H9 (cell line): Measurements from ENCODE around the gene HOXA9. TPM values are rescaled to one million over a fixed set of nuclear protein-coding genes. Genes with fewer than 3 reads are reported as not detected.

Source experiments
- DNase-seq: peaks from one replicate; pipeline ENCODE4 v3.0.0-alpha.2; 2017
- H2AFZ ChIP-seq: one replicate; pipeline ENCODE4 v1.6.1; 2013; ENCODE audit warnings: mild to moderate bottlenecking, low read length, control low read depth, moderate library complexity
- H2AK5ac ChIP-seq: 2 replicates; pipeline ENCODE4 v1.6.1; 2013; ENCODE audit warnings: low read length, control low read depth, mixed read lengths; ENCODE audit not compliant: insufficient read length
- H2BK120ac ChIP-seq: one replicate; pipeline ENCODE4 v1.6.1; 2013; ENCODE audit warnings: low read depth, mild to moderate bottlenecking, low read length, control low read depth, inconsistent platforms; ENCODE audit not compliant: poor library complexity, severe bottlenecking
- H2BK12ac ChIP-seq: 2 replicates; pipeline ENCODE4 v1.6.1; 2013; ENCODE audit warnings: low read length, control low read depth, mixed read lengths, low read depth; ENCODE audit not compliant: insufficient read length
- H2BK15ac ChIP-seq: 2 replicates; pipeline ENCODE4 v1.6.1; 2013; ENCODE audit warnings: low read depth, low read length, control low read depth
- H2BK20ac ChIP-seq: one replicate; pipeline ENCODE4 v1.6.1; 2013; ENCODE audit warnings: low read depth, mild to moderate bottlenecking, low read length, control low read depth, inconsistent platforms; ENCODE audit not compliant: poor library complexity, severe bottlenecking
- H2BK5ac ChIP-seq: 2 replicates; pipeline ENCODE4 v1.6.1; 2013; ENCODE audit warnings: low read length, control low read depth, mixed read lengths; ENCODE audit not compliant: insufficient read length
- H3K14ac ChIP-seq: 2 replicates; pipeline ENCODE4 v1.6.1; 2013; ENCODE audit warnings: low read length, control low read depth; ENCODE audit not compliant: insufficient read depth
- H3K18ac ChIP-seq: 2 replicates; pipeline ENCODE4 v1.6.1; 2013; ENCODE audit warnings: low read depth, mild to moderate bottlenecking, mixed read lengths, low read length, control low read depth; ENCODE audit not compliant: insufficient read length
- H3K23ac ChIP-seq: 2 replicates; pipeline ENCODE4 v1.6.1; 2013; ENCODE audit warnings: low read length, control low read depth, mixed read lengths, low read depth; ENCODE audit not compliant: insufficient read length
- H3K23me2 ChIP-seq: 2 replicates; pipeline ENCODE4 v1.6.1; 2013; ENCODE audit warnings: low read depth, mild to moderate bottlenecking, mixed read lengths, low read length, control low read depth; ENCODE audit not compliant: insufficient read length, poor library complexity, severe bottlenecking
- H3K27ac ChIP-seq: 2 replicates; pipeline ENCODE4 v1.5.1; 2013; ENCODE audit warnings: low read length, control low read depth, mixed read lengths, low read depth; ENCODE audit not compliant: insufficient read length
- H3K27me3 ChIP-seq: 2 replicates; pipeline ENCODE4 v1.6.1; 2013; ENCODE audit warnings: low read length, control low read depth, inconsistent platforms; ENCODE audit not compliant: insufficient read depth
- H3K4ac ChIP-seq: 2 replicates; pipeline ENCODE4 v1.6.1; 2013; ENCODE audit warnings: low read depth, mild to moderate bottlenecking, control low read depth, inconsistent platforms, low read length, moderate library complexity
- H3K4me1 ChIP-seq: 2 replicates; pipeline ENCODE4 v1.6.1; 2013; ENCODE audit warnings: low read length, control low read depth, inconsistent platforms; ENCODE audit not compliant: insufficient read depth
- H3K4me2 ChIP-seq: 2 replicates; pipeline ENCODE4 v1.6.1; 2013; ENCODE audit warnings: low read length, control low read depth, mixed read lengths; ENCODE audit not compliant: insufficient read length, insufficient read depth
- H3K56ac ChIP-seq: 2 replicates; pipeline ENCODE4 v1.6.1; 2013; ENCODE audit warnings: low read depth, mild to moderate bottlenecking, mixed read lengths, low read length, control low read depth; ENCODE audit not compliant: insufficient read length
- H3K79me1 ChIP-seq: 2 replicates; pipeline ENCODE4 v1.6.1; 2013; ENCODE audit warnings: low read depth, mild to moderate bottlenecking, moderate library complexity, low read length, control low read depth, inconsistent platforms; ENCODE audit not compliant: insufficient read depth, poor library complexity, severe bottlenecking
- H3K79me2 ChIP-seq: 2 replicates; pipeline ENCODE4 v1.6.1; 2013; ENCODE audit warnings: low read length, control low read depth, inconsistent platforms; ENCODE audit not compliant: insufficient read depth
- H3K9ac ChIP-seq: 2 replicates; pipeline ENCODE4 v1.6.1; 2013; ENCODE audit warnings: low read length, control low read depth, mixed read lengths; ENCODE audit not compliant: insufficient read length; ENCODE audit errors: extremely low read depth
- H3K9me3 ChIP-seq: one replicate; pipeline ENCODE4 v1.6.1; 2013; ENCODE audit warnings: low read depth, low read length, inconsistent platforms; ENCODE audit not compliant: control insufficient read depth
- H3T11ph ChIP-seq: one replicate; pipeline ENCODE4 v1.6.1; 2013; ENCODE audit warnings: mild to moderate bottlenecking, low read length, control low read depth, inconsistent platforms
- H4K20me1 ChIP-seq: one replicate; pipeline ENCODE4 v1.6.1; 2013; ENCODE audit not compliant: control insufficient read depth, insufficient read length, insufficient read depth
- H4K5ac ChIP-seq: 2 replicates; pipeline ENCODE4 v1.6.1; 2013; ENCODE audit warnings: low read depth, mild to moderate bottlenecking, mixed read lengths, low read length, control low read depth; ENCODE audit not compliant: insufficient read length
- H4K8ac ChIP-seq: replicated peaks from 2 replicates; pipeline ENCODE4 v1.6.1; 2013; ENCODE audit warnings: low read length, control low read depth, mixed read lengths, low read depth; ENCODE audit not compliant: insufficient read length
- H4K91ac ChIP-seq: 2 replicates; pipeline ENCODE4 v1.6.1; 2013; ENCODE audit warnings: low read depth, mild to moderate bottlenecking, moderate library complexity, mixed read lengths, low read length, control low read depth; ENCODE audit not compliant: insufficient read length
- H3K27ac Mint-ChIP-seq, 3 experiments: 2 replicates in 2 of 3; 3 replicates in 1 of 3; pipeline ENCODE4 v1.8.0; 2020 to 2021; ENCODE audit warnings: mixed read lengths in 3 of 3, mild to moderate bottlenecking in 1 of 3, moderate library complexity in 1 of 3
- H3K27me3 Mint-ChIP-seq: 2 replicates; pipeline ENCODE4 v1.8.0; 2021; ENCODE audit warnings: low read depth, mild to moderate bottlenecking, moderate library complexity, mixed read lengths
- H3K36me3 Mint-ChIP-seq, 3 experiments: 2 replicates in 2 of 3; 3 replicates in 1 of 3; pipeline ENCODE4 v1.8.0; 2020 to 2021; ENCODE audit warnings: low read depth in 3 of 3, mixed read lengths in 3 of 3; ENCODE audit not compliant: insufficient read depth in 1 of 3
- H3K4me1 Mint-ChIP-seq, 2 experiments: 2 replicates each; pipeline ENCODE4 v1.8.0; 2020; ENCODE audit warnings: mixed read lengths in 2 of 2
- H3K4me3 Mint-ChIP-seq, 2 experiments: 2 replicates in 1 of 2; 3 replicates in 1 of 2; pipeline ENCODE4 v1.8.0; 2020 to 2021; ENCODE audit warnings: mild to moderate bottlenecking in 2 of 2, mixed read lengths in 2 of 2, moderate library complexity in 1 of 2
- H3K9me3 Mint-ChIP-seq, 2 experiments: 2 replicates in 1 of 2; 3 replicates in 1 of 2; pipeline ENCODE4 v1.8.0; 2020; ENCODE audit warnings: mild to moderate bottlenecking in 2 of 2, mixed read lengths in 2 of 2, moderate library complexity in 1 of 2
- WGBS: extraction: QIAGEN DNeasy Blood & Tissue Kit; methylation state at CpG from one replicate; pipeline ENCODE4 v1.1.7; 2013; ENCODE audit warnings: missing lambda C conversion rate, low lambda C conversion rate, mixed read lengths; ENCODE audit not compliant: insufficient read length; ENCODE audit errors: extremely low coverage; 5-methylcytosine and 5-hydroxymethylcytosine counted together
- total RNA-seq: library from RNA; stranded (reverse); gene quantifications from 2 replicates; pipeline ENCODE4 v1.2.1, GENCODE V29; 2021
- TF ChIP-seq, protein P1 (sequence below): fragments of 200-600 bp; sonication (generic); conservative IDR thresholded peaks from 3 replicates; pipeline ENCODE4 v1.8.0; 2021; ENCODE audit warnings: antibody characterized with exemption, mild to moderate bottlenecking

Gene HOXA9
- total RNA-seq, 1 experiment from 2014 or later: not detected

DNA sequence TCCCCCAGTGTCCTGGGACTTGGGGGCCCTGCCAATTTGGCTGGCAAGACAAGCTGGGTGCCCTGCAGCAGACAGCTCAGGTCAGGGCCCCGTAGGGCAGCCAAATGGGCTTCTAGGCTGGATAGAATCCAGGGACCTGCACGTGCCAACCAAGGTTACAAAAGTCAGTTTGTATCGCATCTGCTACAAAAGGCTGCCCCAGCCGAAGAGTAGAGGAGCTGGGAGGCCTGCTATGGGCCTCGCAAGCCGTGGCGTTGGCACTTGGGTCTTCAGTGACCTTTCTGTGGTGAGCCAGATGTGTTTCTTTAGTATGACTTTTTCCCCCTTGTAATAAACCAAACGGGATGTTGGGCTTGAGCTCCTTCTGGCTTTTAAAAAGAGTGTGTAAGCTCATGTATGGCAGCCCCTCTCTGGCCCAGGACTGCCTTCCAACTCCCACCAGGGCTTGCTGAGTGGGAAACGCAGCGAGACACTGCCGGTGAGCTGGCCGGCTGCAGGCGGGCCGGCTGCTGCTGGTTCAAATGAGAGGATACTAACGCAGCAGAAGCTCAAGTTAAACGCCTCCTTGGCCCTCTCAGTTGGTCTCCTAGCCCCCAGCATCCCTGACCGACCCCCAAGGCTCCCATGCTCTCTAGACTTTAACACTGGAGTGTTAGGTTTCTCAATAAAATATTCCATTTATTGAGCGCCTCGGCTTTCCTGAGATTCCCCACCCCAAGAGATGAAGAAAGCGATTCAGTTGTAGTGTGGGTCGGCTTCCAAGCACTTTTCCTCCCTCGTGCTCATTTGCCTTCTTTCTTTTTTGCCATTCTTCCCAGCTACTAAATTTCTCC is 11.8 kb upstream of the HOXA9 start:
- H3K9me3 Mint-ChIP-seq: peaks cover 4 to 13% of the 10 kb centered on the region in 2 experiments; a peak in 2 of 5 replicates
- Histone ChIP-seq H3K4me1 (no peaks in the 10 kb centered on the region), H3K4me2 (no peak overlapping the region), H3T11ph (no peak overlapping the region), H3K9me3 (no peaks in the 10 kb centered on the region), H3K27ac (no peak overlapping the region), H2BK15ac (no peak overlapping the region), H4K91ac (no peak overlapping the region), H3K18ac (no peak overlapping the region), H3K23ac (no peak overlapping the region), H3K9ac (no peak overlapping the region), H2BK20ac (no peak overlapping the region), H3K4ac (no peak overlapping the region), H3K56ac (no peak overlapping the region), H2AFZ (no peak overlapping the region), H2BK120ac (no peak overlapping the region), H4K20me1 (no peaks in the 10 kb centered on the region), H2BK12ac (no peak overlapping the region), H4K5ac (no peak overlapping the region), H2BK5ac (no peak overlapping the region), H3K79me2 (no peaks in the 10 kb centered on the region), H3K79me1 (no peaks in the 10 kb centered on the region), H3K23me2 (no peaks in the 10 kb centered on the region), H2AK5ac (no peak overlapping the region), H3K14ac (no peak overlapping the region), H4K8ac (no peak overlapping the region), H3K27me3 (peaks cover 98% of the 10 kb centered on the region)
- no peak overlapping the region for H3K27ac Mint-ChIP-seq
- DNase-seq: peak; percentile 20
- WGBS: no CpG with 5 or more reads among the region's 22 CpGs
- TF ChIP-seq, protein P1, sequence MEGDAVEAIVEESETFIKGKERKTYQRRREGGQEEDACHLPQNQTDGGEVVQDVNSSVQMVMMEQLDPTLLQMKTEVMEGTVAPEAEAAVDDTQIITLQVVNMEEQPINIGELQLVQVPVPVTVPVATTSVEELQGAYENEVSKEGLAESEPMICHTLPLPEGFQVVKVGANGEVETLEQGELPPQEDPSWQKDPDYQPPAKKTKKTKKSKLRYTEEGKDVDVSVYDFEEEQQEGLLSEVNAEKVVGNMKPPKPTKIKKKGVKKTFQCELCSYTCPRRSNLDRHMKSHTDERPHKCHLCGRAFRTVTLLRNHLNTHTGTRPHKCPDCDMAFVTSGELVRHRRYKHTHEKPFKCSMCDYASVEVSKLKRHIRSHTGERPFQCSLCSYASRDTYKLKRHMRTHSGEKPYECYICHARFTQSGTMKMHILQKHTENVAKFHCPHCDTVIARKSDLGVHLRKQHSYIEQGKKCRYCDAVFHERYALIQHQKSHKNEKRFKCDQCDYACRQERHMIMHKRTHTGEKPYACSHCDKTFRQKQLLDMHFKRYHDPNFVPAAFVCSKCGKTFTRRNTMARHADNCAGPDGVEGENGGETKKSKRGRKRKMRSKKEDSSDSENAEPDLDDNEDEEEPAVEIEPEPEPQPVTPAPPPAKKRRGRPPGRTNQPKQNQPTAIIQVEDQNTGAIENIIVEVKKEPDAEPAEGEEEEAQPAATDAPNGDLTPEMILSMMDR: no peak
- no peak overlapping the region for H3K4me3 Mint-ChIP-seq
- peaks cover 3 to 9% of the 10 kb centered on the region in 2 experiments for H3K4me1 Mint-ChIP-seq
- no peaks in the 10 kb centered on the region; a peak in 2 of 7 replicates for H3K36me3 Mint-ChIP-seq
- H3K27me3 Mint-ChIP-seq: peaks cover 98% of the 10 kb centered on the region
